ENCODE data around the gene BOD1L2. TPM values are rescaled to one million over a fixed set of nuclear protein-coding genes. Genes with fewer than 3 reads are reported as not detected.

The BOD1L2 gene
- total and polyA plus RNA-seq, 2 of the 13 experiments (the other 11 are each of a cell fraction or from before 2014, with no cell fraction given), result not detected

- intact Hi-C loops (cut with micrococcal nuclease; ENCODE audit: unreplicated experiment) (no loop called here), in situ Hi-C loops (cut with HindIII; ENCODE audit: extremely low pct_ligation_motif_present, low pct_unique_long_range_greater_than_20kb) (no loop called here)
- Histone ChIP-seq H3K4me2 (ENCODE audit: low read depth, low read length) (no peak overlapping the region), H3K27me3 (ENCODE audit: control insufficient read depth in 1 of 2, insufficient read depth in 2 of 2, low read length in 2 of 2) (no peaks in the 10 kb centered on the region), H2AFZ (ENCODE audit: low read length) (no peak overlapping the region), H3K79me2 (ENCODE audit: insufficient read depth, low read length) (no peaks in the 10 kb centered on the region), H3K9ac (ENCODE audit: insufficient read depth, low read depth, low read length) (no peak overlapping the region), H3K36me3 (replicated peaks in 1 of 2; ENCODE audit: control insufficient read depth in 1 of 2, insufficient read depth in 2 of 2, low read length in 2 of 2) (no peaks in the 10 kb centered on the region), H3K27ac (ENCODE audit: extremely low read length, insufficient read depth, low read length) (no peak overlapping the region), H3K4me1 (ENCODE audit: insufficient read depth, low read length) (no peaks in the 10 kb centered on the region), H3K9me3 (ENCODE audit: low read length) (no peaks in the 10 kb centered on the region), H3K4me3 (replicated peaks in 1 of 3; ENCODE audit: insufficient read depth in 1 of 3, low read depth in 2 of 3, low read length in 3 of 3) (no peak overlapping the region), H4K20me1 (ENCODE audit: insufficient read depth, low read length) (no peaks in the 10 kb centered on the region)
- no peak for ATAC-seq
- DNase-seq (ENCODE audit: low spot score), result no peak
- 26% methylated on average over 4 of the region's 4 CpGs for WGBS (ENCODE audit: low lambda C conversion rate)
- FAIRE-seq, result no peak
- no TSS peak for BruUV-seq (replicated peaks)
- ChIA-PET CTCF (ENCODE audit: low intra/inter-chr PET ratio, low total read pairs) (no interaction called here), POLR2A (no interaction called here)
- TF ChIP-seq POLR2AphosphoS2 (IDR thresholded peaks at IDR 0.05; ENCODE audit: low read depth, low read length) (no peak), SPEN (CRISPR knock-in tag; IDR thresholded peaks at IDR 0.05; ENCODE audit: low read depth) (no peak), E2F5 (CRISPR knock-in tag; conservative IDR thresholded peaks at IDR 0.05) (no peak), MEIS1 (CRISPR knock-in tag; IDR thresholded peaks at IDR 0.05; ENCODE audit: borderline replicate concordance) (no peak), ZNF33B (CRISPR knock-in tag; IDR thresholded peaks at IDR 0.05) (no peak), ZBTB1 (CRISPR knock-in tag; IDR thresholded peaks at IDR 0.05; ENCODE audit: borderline replicate concordance) (no peak), ZNF776 (CRISPR knock-in tag; IDR thresholded peaks at IDR 0.05) (no peak), MTF2 (CRISPR knock-in tag; IDR thresholded peaks at IDR 0.05; ENCODE audit: borderline replicate concordance) (no peak)
Observed at GRCh38 chr18:57135699-57136098, 11.2 kb upstream of the BOD1L2 start.

DNA sequence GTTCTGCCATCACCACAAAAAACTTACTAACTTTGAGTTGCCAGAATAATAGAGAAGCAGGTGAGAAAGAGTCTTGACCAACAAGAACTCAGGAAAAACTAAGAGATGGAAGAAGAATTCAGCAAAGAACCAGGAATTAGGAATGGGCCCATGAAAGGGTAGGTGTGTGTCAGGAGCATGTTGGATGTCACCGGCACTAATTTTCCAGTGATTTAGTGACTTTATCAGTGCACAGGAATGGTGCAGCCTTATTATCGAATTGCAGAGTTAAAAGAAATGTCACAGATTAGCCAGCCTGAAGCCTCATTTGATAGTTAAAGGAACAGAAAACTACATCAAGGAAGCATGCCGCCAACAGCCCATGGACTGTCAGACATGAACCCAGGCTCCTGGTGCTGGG, 9.0 kb upstream of the BOD1L2 start:
- no peaks in the 10 kb centered on the region for H3K79me2 ChIP-seq (ENCODE audit: insufficient read depth, low read length)
- POLR2A ChIA-PET, result no interaction called here
- H2AFZ ChIP-seq (ENCODE audit: low read length), result no peak overlapping the region
- no peak for FAIRE-seq
- H3K9ac ChIP-seq (ENCODE audit: insufficient read depth, low read depth, low read length), result no peak overlapping the region
- H3K27me3 ChIP-seq (ENCODE audit: control insufficient read depth in 1 of 2, insufficient read depth in 2 of 2, low read length in 2 of 2), result no peaks in the 10 kb centered on the region
- CTCF ChIA-PET (ENCODE audit: low intra/inter-chr PET ratio, low total read pairs), result no interaction called here
- H3K4me3 ChIP-seq (replicated peaks in 1 of 3; ENCODE audit: insufficient read depth in 1 of 3, low read depth in 2 of 3, low read length in 3 of 3), result no peak overlapping the region
- no TSS peak for BruUV-seq (replicated peaks)
- DNase-seq (ENCODE audit: low spot score), result no peak
- no peaks in the 10 kb centered on the region for H3K9me3 ChIP-seq (ENCODE audit: low read length)
- H3K4me1 ChIP-seq (ENCODE audit: insufficient read depth, low read length), result peaks cover 20% of the 10 kb centered on the region
- ATAC-seq, result no peak
- 51% methylated on average over 3 of the region's 3 CpGs for WGBS (ENCODE audit: low lambda C conversion rate)
- H4K20me1 ChIP-seq (ENCODE audit: insufficient read depth, low read length), result no peaks in the 10 kb centered on the region
- H3K27ac ChIP-seq (ENCODE audit: extremely low read length, insufficient read depth, low read length), result no peak overlapping the region
- in situ Hi-C loops (cut with HindIII; ENCODE audit: extremely low pct_ligation_motif_present, low pct_unique_long_range_greater_than_20kb), result no loop called here
- H3K4me2 ChIP-seq (ENCODE audit: low read depth, low read length), result no peak overlapping the region
- H3K36me3 ChIP-seq (replicated peaks in 1 of 2; ENCODE audit: control insufficient read depth in 1 of 2, insufficient read depth in 2 of 2, low read length in 2 of 2), result no peaks in the 10 kb centered on the region
- intact Hi-C loops (cut with micrococcal nuclease; ENCODE audit: unreplicated experiment), result no loop called here
- TF ChIP-seq RNF219 (CRISPR knock-in tag; IDR thresholded peaks at IDR 0.05) (no peak), HNF4A (CRISPR knock-in tag; IDR thresholded peaks at IDR 0.05) (no peak), HHEX (CRISPR knock-in tag; IDR thresholded peaks at IDR 0.05) (no peak), NFYB (CRISPR knock-in tag; IDR thresholded peaks at IDR 0.05) (no peak), KDM3A (CRISPR knock-in tag; IDR thresholded peaks at IDR 0.05; ENCODE audit: low read depth) (no peak), PRPF4 (IDR thresholded peaks at IDR 0.05; ENCODE audit: low read depth, low read length, poor library complexity, severe bottlenecking) (no peak), ZNF775 (CRISPR knock-in tag; IDR thresholded peaks at IDR 0.05; ENCODE audit: borderline replicate concordance) (no peak), ZNF749 (CRISPR knock-in tag; IDR thresholded peaks at IDR 0.05; ENCODE audit: borderline replicate concordance) (no peak), POLR2AphosphoS2 (IDR thresholded peaks at IDR 0.05; ENCODE audit: low read depth, low read length) (no peak), CEBPG (CRISPR knock-in tag; IDR thresholded peaks at IDR 0.05) (no peak)
- TF ChIP-seq, protein P1, sequence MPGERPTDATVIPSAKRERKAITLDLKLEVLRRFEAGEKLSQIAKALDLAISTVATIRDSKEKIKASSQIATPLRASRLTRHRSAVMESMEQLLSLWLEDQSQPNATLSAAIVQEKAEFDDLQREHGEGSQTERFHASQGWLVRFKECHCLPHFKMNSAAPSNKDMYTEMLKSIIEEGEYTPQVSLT (CRISPR knock-in tag; IDR thresholded peaks at IDR 0.05; ENCODE audit: borderline replicate concordance, low read depth), result no peak
